DOHH2 (cell line): ENCODE measurements around the gene DOCK4.

Source experiments
- H3F3A ChIP-seq: fragments of 200-600 bp; sonication (generic), shearing (Covaris generic); 2 replicates; pipeline ENCODE4 v1.6.0; 2016; ENCODE audit warnings: antibody characterized with exemption, mild to moderate bottlenecking; ENCODE audit not compliant: control insufficient read depth, insufficient read depth
- H3K27ac ChIP-seq: fragments of 200-600 bp; sonication (generic); 2 replicates; pipeline ENCODE4 v1.5.1; 2014; ENCODE audit warnings: low read depth, mild to moderate bottlenecking, low read length, moderate library complexity
- H3K27me3 ChIP-seq: fragments of 200-600 bp; sonication (generic); 2 replicates; pipeline ENCODE4 v1.6.1; 2014; ENCODE audit warnings: mild to moderate bottlenecking, low read length, mixed read lengths; ENCODE audit not compliant: control insufficient read depth
- H3K36me3 ChIP-seq: fragments of 200-600 bp; sonication (generic); 2 replicates; pipeline ENCODE4 v1.6.1; 2014; ENCODE audit warnings: mild to moderate bottlenecking, low read length, moderate library complexity, mixed read lengths; ENCODE audit not compliant: control insufficient read depth
- H3K4me1 ChIP-seq: fragments of 200-600 bp; sonication (generic); 2 replicates; pipeline ENCODE4 v1.6.1; 2014; ENCODE audit warnings: mild to moderate bottlenecking, low read length, mixed read lengths; ENCODE audit not compliant: control insufficient read depth
- H3K4me2 ChIP-seq: fragments of 200-600 bp; sonication (generic); 2 replicates; pipeline ENCODE4 v1.6.0; 2014; ENCODE audit warnings: mild to moderate bottlenecking, low read length, moderate library complexity
- H3K4me3 ChIP-seq: fragments of 200-600 bp; sonication (generic); 2 replicates; pipeline ENCODE4 v1.5.1; 2014; ENCODE audit warnings: mild to moderate bottlenecking, low read length, mixed read lengths
- H3K79me2 ChIP-seq: fragments of 200-600 bp; sonication (generic); 2 replicates; pipeline ENCODE4 v1.6.1; 2014; ENCODE audit warnings: mild to moderate bottlenecking, low read length, mixed read lengths; ENCODE audit not compliant: control insufficient read depth
- H3K9me2 ChIP-seq: fragments of 200-600 bp; sonication (generic); replicated peaks from 2 replicates; pipeline ENCODE4 v1.6.1; 2014; ENCODE audit warnings: mild to moderate bottlenecking, low read length, mixed read lengths; ENCODE audit not compliant: control insufficient read depth
- H3K9me3 ChIP-seq: fragments of 200-600 bp; sonication (generic); 2 replicates; pipeline ENCODE4 v1.6.1; 2014; ENCODE audit warnings: antibody characterized with exemption, low read length, mixed read lengths; ENCODE audit not compliant: control insufficient read depth, insufficient read depth
- H4K20me1 ChIP-seq: fragments of 200-600 bp; sonication (generic); 2 replicates; pipeline ENCODE4 v1.6.0; 2014; ENCODE audit warnings: low read depth, mild to moderate bottlenecking, antibody characterized with exemption, low read length, moderate library complexity; ENCODE audit not compliant: control insufficient read depth, insufficient read depth
- EZH2phosphoT487 ChIP-seq: fragments of 200-600 bp; sonication (generic); IDR thresholded peaks from 2 replicates; pipeline ENCODE4 v1.6.1; 2017; ENCODE audit warnings: borderline replicate concordance, mild to moderate bottlenecking, antibody characterized with exemption, low read length, moderate library complexity, mixed read lengths
- TF ChIP-seq, protein P1 (sequence below): fragments of 200-600 bp; sonication (generic); IDR thresholded peaks from one replicate; pipeline ENCODE4 v1.5.1; 2014; ENCODE audit warnings: antibody characterized with exemption, mild to moderate bottlenecking, low read depth, low read length; ENCODE audit not compliant: poor library complexity, severe bottlenecking

DOCK4 gene

DNA sequence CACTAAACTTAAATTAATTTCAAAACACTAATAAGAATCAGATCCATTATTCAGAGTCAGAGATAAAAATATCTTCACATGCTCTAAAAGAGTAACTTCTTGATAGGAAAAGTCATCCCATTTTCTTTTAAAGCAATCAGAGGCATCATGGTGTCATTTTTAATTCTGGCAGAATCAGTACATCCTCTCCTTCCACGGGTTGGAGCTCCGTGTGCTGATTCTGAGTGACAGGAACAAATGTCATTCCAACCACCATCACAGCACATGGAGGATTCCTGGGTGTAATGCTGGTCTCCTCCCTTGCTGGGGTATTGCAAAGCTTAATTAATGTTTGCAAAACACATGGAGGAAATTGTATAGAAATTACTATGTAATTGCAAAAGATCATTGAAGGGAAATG is 529.4 kb downstream of the DOCK4 start:
- H3K27ac ChIP-seq = no peak overlapping the region
- no peak overlapping the region for H3K4me2 ChIP-seq
- H3K9me3 ChIP-seq = no peaks in the 10 kb centered on the region
- TF ChIP-seq EZH2phosphoT487 = no peak
- TF ChIP-seq, protein P1, sequence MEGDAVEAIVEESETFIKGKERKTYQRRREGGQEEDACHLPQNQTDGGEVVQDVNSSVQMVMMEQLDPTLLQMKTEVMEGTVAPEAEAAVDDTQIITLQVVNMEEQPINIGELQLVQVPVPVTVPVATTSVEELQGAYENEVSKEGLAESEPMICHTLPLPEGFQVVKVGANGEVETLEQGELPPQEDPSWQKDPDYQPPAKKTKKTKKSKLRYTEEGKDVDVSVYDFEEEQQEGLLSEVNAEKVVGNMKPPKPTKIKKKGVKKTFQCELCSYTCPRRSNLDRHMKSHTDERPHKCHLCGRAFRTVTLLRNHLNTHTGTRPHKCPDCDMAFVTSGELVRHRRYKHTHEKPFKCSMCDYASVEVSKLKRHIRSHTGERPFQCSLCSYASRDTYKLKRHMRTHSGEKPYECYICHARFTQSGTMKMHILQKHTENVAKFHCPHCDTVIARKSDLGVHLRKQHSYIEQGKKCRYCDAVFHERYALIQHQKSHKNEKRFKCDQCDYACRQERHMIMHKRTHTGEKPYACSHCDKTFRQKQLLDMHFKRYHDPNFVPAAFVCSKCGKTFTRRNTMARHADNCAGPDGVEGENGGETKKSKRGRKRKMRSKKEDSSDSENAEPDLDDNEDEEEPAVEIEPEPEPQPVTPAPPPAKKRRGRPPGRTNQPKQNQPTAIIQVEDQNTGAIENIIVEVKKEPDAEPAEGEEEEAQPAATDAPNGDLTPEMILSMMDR = no peak
- no peaks in the 10 kb centered on the region for H3K79me2 ChIP-seq
- H3K36me3 ChIP-seq = no peaks in the 10 kb centered on the region
- H3K4me3 ChIP-seq = no peak overlapping the region
- peaks cover 3% of the 10 kb centered on the region for H3K27me3 ChIP-seq
- no peaks in the 10 kb centered on the region for H3K4me1 ChIP-seq
- H3K9me2 ChIP-seq = no peaks in the 10 kb centered on the region
- no peaks in the 10 kb centered on the region for H4K20me1 ChIP-seq
- H3F3A ChIP-seq = no peaks in the 10 kb centered on the region
